ENCODE results near the gene LAMP5.

DNA sequence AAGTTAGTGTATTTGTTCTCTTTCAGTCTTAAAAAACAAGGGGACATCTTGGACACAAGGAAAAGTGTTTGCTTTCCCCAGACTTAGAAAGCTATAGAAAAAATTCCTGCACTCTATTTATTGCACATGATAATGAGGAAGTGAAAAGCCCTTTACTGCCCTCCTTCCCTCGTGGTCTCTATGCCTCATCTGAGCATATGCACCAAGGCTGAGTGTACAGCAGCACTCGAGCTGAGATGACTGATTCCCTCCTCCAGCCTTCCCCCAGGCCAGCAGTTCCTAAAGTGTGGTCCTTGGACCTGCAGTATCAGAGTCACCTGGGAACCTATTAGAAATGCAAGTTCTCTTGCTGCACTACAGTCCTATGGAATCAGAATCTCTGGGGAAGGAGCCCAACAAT lies 14.3 kb upstream of the LAMP5 start:
- TF ChIP-seq, protein P1, sequence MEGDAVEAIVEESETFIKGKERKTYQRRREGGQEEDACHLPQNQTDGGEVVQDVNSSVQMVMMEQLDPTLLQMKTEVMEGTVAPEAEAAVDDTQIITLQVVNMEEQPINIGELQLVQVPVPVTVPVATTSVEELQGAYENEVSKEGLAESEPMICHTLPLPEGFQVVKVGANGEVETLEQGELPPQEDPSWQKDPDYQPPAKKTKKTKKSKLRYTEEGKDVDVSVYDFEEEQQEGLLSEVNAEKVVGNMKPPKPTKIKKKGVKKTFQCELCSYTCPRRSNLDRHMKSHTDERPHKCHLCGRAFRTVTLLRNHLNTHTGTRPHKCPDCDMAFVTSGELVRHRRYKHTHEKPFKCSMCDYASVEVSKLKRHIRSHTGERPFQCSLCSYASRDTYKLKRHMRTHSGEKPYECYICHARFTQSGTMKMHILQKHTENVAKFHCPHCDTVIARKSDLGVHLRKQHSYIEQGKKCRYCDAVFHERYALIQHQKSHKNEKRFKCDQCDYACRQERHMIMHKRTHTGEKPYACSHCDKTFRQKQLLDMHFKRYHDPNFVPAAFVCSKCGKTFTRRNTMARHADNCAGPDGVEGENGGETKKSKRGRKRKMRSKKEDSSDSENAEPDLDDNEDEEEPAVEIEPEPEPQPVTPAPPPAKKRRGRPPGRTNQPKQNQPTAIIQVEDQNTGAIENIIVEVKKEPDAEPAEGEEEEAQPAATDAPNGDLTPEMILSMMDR (conservative IDR thresholded peaks at IDR 0.05) = no peak
- TF ChIP-seq ZFX (IDR thresholded peaks at IDR 0.05) = no peak

Data from C4-2B (cell line).